OCI-LY1 (cell line): ENCODE results near the gene JOSD1.

Source experiments
- H2AFZ ChIP-seq: fragments of 200-600 bp; sonication (generic), shearing (Covaris generic); 2 replicates; pipeline ENCODE4 v1.6.0; 2014; ENCODE audit warnings: antibody characterized with exemption, mild to moderate bottlenecking, low read length
- H3F3A ChIP-seq: fragments of 200-600 bp; sonication (generic), shearing (Covaris generic); 2 replicates; pipeline ENCODE4 v1.6.0; 2014; ENCODE audit warnings: mild to moderate bottlenecking, antibody characterized with exemption, low read length, moderate library complexity; ENCODE audit not compliant: insufficient read depth
- H3K27ac ChIP-seq: fragments of 200-600 bp; sonication (generic); 2 replicates; pipeline ENCODE4 v1.5.1; 2014; ENCODE audit warnings: low read length, mixed run types, mild to moderate bottlenecking, low read depth; ENCODE audit not compliant: poor library complexity, severe bottlenecking
- H3K27me3 ChIP-seq: fragments of 200-600 bp; sonication (generic); 2 replicates; pipeline ENCODE4 v1.6.0; 2014; ENCODE audit warnings: antibody characterized with exemption, mild to moderate bottlenecking, low read length, moderate library complexity; ENCODE audit not compliant: insufficient read depth
- H3K36me3 ChIP-seq: fragments of 200-600 bp; sonication (generic); 2 replicates; pipeline ENCODE4 v1.6.1; 2014; ENCODE audit warnings: mild to moderate bottlenecking, antibody characterized with exemption, low read length, moderate library complexity, mixed read lengths; ENCODE audit not compliant: insufficient read depth
- H3K4me1 ChIP-seq: fragments of 200-600 bp; sonication (generic); 2 replicates; pipeline ENCODE4 v1.5.1; 2014; ENCODE audit warnings: mild to moderate bottlenecking, low read length, moderate library complexity; ENCODE audit not compliant: insufficient read depth, severe bottlenecking
- H3K4me2 ChIP-seq: fragments of 200-600 bp; sonication (generic), shearing (Covaris generic); 2 replicates; pipeline ENCODE4 v1.6.1; 2014; ENCODE audit warnings: low read length
- H3K4me3 ChIP-seq: fragments of 200-600 bp; sonication (generic); 2 replicates; pipeline ENCODE4 v1.5.1; 2014; ENCODE audit warnings: low read length, low read depth, mild to moderate bottlenecking, mixed read lengths; ENCODE audit not compliant: poor library complexity, severe bottlenecking
- H3K79me2 ChIP-seq: fragments of 200-600 bp; shearing (Covaris generic); 2 replicates; pipeline ENCODE4 v1.6.1; 2016; ENCODE audit warnings: mixed run types, low read length, mixed read lengths; ENCODE audit not compliant: insufficient read depth
- H3K9ac ChIP-seq: fragments of 200-600 bp; sonication (generic), shearing (Covaris generic); 2 replicates; pipeline ENCODE4 v1.6.1; 2014; ENCODE audit warnings: mild to moderate bottlenecking, low read length, mixed read lengths
- H3K9me2 ChIP-seq: fragments of 200-600 bp; sonication (generic), shearing (Covaris generic); 2 replicates; pipeline ENCODE4 v1.6.1; 2014; ENCODE audit warnings: low read depth, mild to moderate bottlenecking, low read length, mixed read lengths
- H3K9me3 ChIP-seq: fragments of 200-600 bp; shearing (Covaris generic); 2 replicates; pipeline ENCODE4 v1.6.1; 2014; ENCODE audit warnings: low read length, mixed read lengths
- H4K20me1 ChIP-seq: fragments of 200-600 bp; sonication (generic), shearing (Covaris generic); 2 replicates; pipeline ENCODE4 v1.6.0; 2016; ENCODE audit warnings: mild to moderate bottlenecking, low read length; ENCODE audit not compliant: insufficient read depth
- CTCF ChIP-seq: fragments of 200-600 bp; sonication (generic), shearing (Covaris generic); IDR thresholded peaks from 2 replicates; pipeline ENCODE4 v1.5.1; 2017; ENCODE audit warnings: mild to moderate bottlenecking, antibody characterized with exemption, low read length, moderate library complexity, mixed read lengths
- EZH2 ChIP-seq: fragments of 200-600 bp; sonication (generic), shearing (Covaris generic); IDR thresholded peaks from 2 replicates; pipeline ENCODE4 v1.8.0; 2017; ENCODE audit warnings: borderline replicate concordance, mixed run types, mild to moderate bottlenecking, antibody characterized with exemption, low read length, moderate library complexity, mixed read lengths

JOSD1 gene

GRCh38 chr22:38727530-38728451, 27.0 kb upstream of the JOSD1 start:
- H3K4me1 ChIP-seq: no peaks in the 10 kb centered on the region
- peaks cover 84% of the 10 kb centered on the region for H3K36me3 ChIP-seq
- no peak overlapping the region for H3K27ac ChIP-seq
- H3K27me3 ChIP-seq: no peaks in the 10 kb centered on the region
- no peaks in the 10 kb centered on the region for H3K9me2 ChIP-seq
- no peak overlapping the region for H3K4me2 ChIP-seq
- H3K9ac ChIP-seq: no peak overlapping the region
- no peaks in the 10 kb centered on the region for H4K20me1 ChIP-seq
- H3F3A ChIP-seq: no peaks in the 10 kb centered on the region
- H3K4me3 ChIP-seq: no peak overlapping the region
- no peaks in the 10 kb centered on the region for H3K9me3 ChIP-seq
- TF ChIP-seq EZH2: no peak
- no peak for TF ChIP-seq CTCF
- no peak overlapping the region for H2AFZ ChIP-seq
- no peaks in the 10 kb centered on the region for H3K79me2 ChIP-seq

GRCh38 chr22:38727123-38727522, 26.4 kb upstream of the JOSD1 start:
- Histone ChIP-seq H4K20me1 (no peaks in the 10 kb centered on the region), H3K4me3 (no peak overlapping the region), H3K27ac (no peak overlapping the region), H3K9me3 (no peaks in the 10 kb centered on the region), H3K79me2 (no peaks in the 10 kb centered on the region), H3K36me3 (peaks cover 86% of the 10 kb centered on the region), H2AFZ (no peak overlapping the region), H3K4me1 (no peaks in the 10 kb centered on the region), H3K9me2 (no peaks in the 10 kb centered on the region), H3F3A (no peaks in the 10 kb centered on the region), H3K9ac (no peak overlapping the region), H3K4me2 (no peak overlapping the region), H3K27me3 (no peaks in the 10 kb centered on the region)
- no peak for TF ChIP-seq EZH2
- no peak for TF ChIP-seq CTCF

GRCh38 chr22:38725900-38726655, 25.3 kb upstream of the JOSD1 start:
- H3K79me2 ChIP-seq: no peaks in the 10 kb centered on the region
- H3K4me1 ChIP-seq: no peaks in the 10 kb centered on the region
- no peak overlapping the region for H3K9ac ChIP-seq
- TF ChIP-seq EZH2: no peak
- H3K9me2 ChIP-seq: no peaks in the 10 kb centered on the region
- H3K9me3 ChIP-seq: no peaks in the 10 kb centered on the region
- H3K27ac ChIP-seq: no peak overlapping the region
- H3K4me2 ChIP-seq: no peak overlapping the region
- H2AFZ ChIP-seq: no peak overlapping the region
- no peaks in the 10 kb centered on the region for H3F3A ChIP-seq
- H3K27me3 ChIP-seq: no peaks in the 10 kb centered on the region
- no peak overlapping the region for H3K4me3 ChIP-seq
- H3K36me3 ChIP-seq: peaks cover 83% of the 10 kb centered on the region
- no peaks in the 10 kb centered on the region for H4K20me1 ChIP-seq
